GM12878 (cell line): ENCODE data around the gene APOLD1. TPM values are rescaled to one million over a fixed set of nuclear protein-coding genes. Genes with fewer than 3 reads are reported as not detected.

Experiments used
- ATAC-seq: fragments of 200-7000 bp; cut with Tn5 transposase; 3 replicates; pipeline ENCODE4 v1.9.1; 2020; ENCODE audit warnings: mild to moderate bottlenecking, moderate library complexity
- BruUV-seq: library from RNA; stranded (reverse); fragments of 400-500 nt; replicated peaks from 2 replicates; lab custom pipeline; 2021; lab: Mats Ljungman, UMichigan
- CTCF ChIA-PET: fragments of 300-600 bp; sonication (Branson Sonifier 250); formaldehyde crosslinking; extraction: SDS; loops from one replicate; lab custom pipeline; 2021; ENCODE audit warnings: inconsistent platforms; lab: Yijun Ruan, JAX
- POLR2A ChIA-PET: fragments of 350-600 bp; formaldehyde crosslinking; extraction: SDS; loops from one replicate; lab custom pipeline; 2021; ENCODE audit warnings: inconsistent platforms; lab: Charles Lee
- RAD21 ChIA-PET: fragments of 300-600 bp; sonication (Branson Sonifier 250); formaldehyde crosslinking; loops from one replicate; lab custom pipeline; 2023; ENCODE audit warnings: antibody characterized with exemption; ENCODE audit not compliant: unreplicated experiment; lab: Charles Lee
- SMC1A ChIA-PET: fragments of 300-600 bp; sonication (Branson Sonifier 250); formaldehyde crosslinking; loops from one replicate; lab custom pipeline; 2023; ENCODE audit not compliant: unreplicated experiment, uncharacterized antibody; lab: Charles Lee
- DNase-seq: peaks from one replicate; pipeline ENCODE4 v3.0.0-alpha.2; 2011; ENCODE audit warnings: low read depth, low spot score
- FAIRE-seq: peaks from 3 replicates; lab custom pipeline; 2011; peaks lifted over from hg19 to GRCh38; lab: Jason Lieb, UNC
- H2AFZ ChIP-seq: 2 replicates; pipeline ENCODE4 v1.6.0; 2011; ENCODE audit warnings: low read depth, low read length, control low read depth; ENCODE audit not compliant: control insufficient read depth
- H3K27ac ChIP-seq: 2 replicates; pipeline ENCODE4 v1.5.1; 2011; ENCODE audit warnings: control low read depth; ENCODE audit not compliant: control insufficient read depth, insufficient read depth
- H3K27me3 ChIP-seq, 2 experiments: replicated peaks in 1 of 2; 2 replicates each; pipeline versions ENCODE4 v1.6.0 to v1.6.1; 2011; ENCODE audit warnings: low read length in 1 of 2; ENCODE audit not compliant: control insufficient read depth in 2 of 2, insufficient read depth in 2 of 2
- H3K36me3 ChIP-seq, 2 experiments: 2 replicates each; pipeline ENCODE4 v1.5.1; 2011; ENCODE audit warnings: low read length in 1 of 2; ENCODE audit not compliant: control insufficient read depth in 2 of 2, insufficient read depth in 2 of 2
- H3K4me1 ChIP-seq: 2 replicates; pipeline ENCODE4 v1.6.1; 2011; ENCODE audit warnings: mild to moderate bottlenecking, low read length, moderate library complexity, mixed read lengths; ENCODE audit not compliant: control insufficient read depth, insufficient read depth
- H3K4me2 ChIP-seq: 2 replicates; pipeline ENCODE4 v1.6.0; 2011; ENCODE audit warnings: control low read depth; ENCODE audit not compliant: control insufficient read depth, insufficient read depth
- H3K4me3 ChIP-seq: fragments of 200-600 bp; sonication (generic); 2 replicates; pipeline ENCODE4 v1.5.1; 2016
- H3K79me2 ChIP-seq: 2 replicates; pipeline ENCODE4 v1.6.0; 2011; ENCODE audit warnings: low read length; ENCODE audit not compliant: control insufficient read depth, insufficient read depth
- H3K9ac ChIP-seq: 2 replicates; pipeline ENCODE4 v1.8.0; 2011; ENCODE audit warnings: low read length, control low read depth, mixed read lengths; ENCODE audit not compliant: control insufficient read depth, insufficient read depth
- H3K9me3 ChIP-seq: replicated peaks from 3 replicates; pipeline ENCODE4 v1.5.1; 2011; ENCODE audit warnings: mild to moderate bottlenecking, low read length; ENCODE audit not compliant: control insufficient read depth, insufficient read depth
- H4K20me1 ChIP-seq: 2 replicates; pipeline ENCODE4 v1.6.0; 2011; ENCODE audit not compliant: control insufficient read depth, insufficient read depth
- EGR1 ChIP-seq, 2 experiments: IDR thresholded peaks; 1 replicate in 1 of 2; 2 replicates in 1 of 2; pipeline ENCODE4 v1.6.1; 2011 to 2012; ENCODE audit warnings: low read depth in 2 of 2, low read length in 2 of 2, borderline replicate concordance in 1 of 2, mild to moderate bottlenecking in 1 of 2, moderate library complexity in 1 of 2
- JUNB ChIP-seq: IDR thresholded peaks from 2 replicates; pipeline ENCODE4 v1.6.1; 2016; ENCODE audit warnings: antibody characterized with exemption, mild to moderate bottlenecking
- KDM1A ChIP-seq: fragments of 200-600 bp; sonication (generic); IDR thresholded peaks from 2 replicates; pipeline ENCODE4 v1.6.1; 2016; ENCODE audit warnings: borderline replicate concordance
- MYB ChIP-seq: fragments of 150-350 bp; IDR thresholded peaks from 2 replicates; pipeline ENCODE4 v1.6.1; 2014; ENCODE audit warnings: mild to moderate bottlenecking, low read depth, low read length, borderline replicate concordance
- PAX5 ChIP-seq: IDR thresholded peaks from 2 replicates; pipeline ENCODE4 v1.6.1; 2011; ENCODE audit warnings: low read depth, low read length, borderline replicate concordance
- POLR2AphosphoS5 ChIP-seq: IDR thresholded peaks from 2 replicates; pipeline ENCODE4 v1.6.1; 2011; ENCODE audit warnings: mild to moderate bottlenecking, low read length, inconsistent platforms
- RAD21 ChIP-seq: IDR thresholded peaks from 2 replicates; pipeline ENCODE4 v1.6.1; 2011; ENCODE audit warnings: mild to moderate bottlenecking, low read depth, low read length, moderate library complexity; ENCODE audit not compliant: insufficient read depth
- RAD51 ChIP-seq: fragments of 450-650 bp; IDR thresholded peaks from 2 replicates; pipeline ENCODE4 v1.6.1; 2016; ENCODE audit warnings: moderate library complexity, mild to moderate bottlenecking, inconsistent platforms
- SIX5 ChIP-seq: IDR thresholded peaks from 2 replicates; pipeline ENCODE4 v1.6.1; 2011; ENCODE audit warnings: mild to moderate bottlenecking, low read depth, low read length, moderate library complexity; ENCODE audit not compliant: severe bottlenecking
- SMAD1 ChIP-seq: fragments of 450-650 bp; IDR thresholded peaks from 2 replicates; pipeline ENCODE4 v1.6.1; 2018; ENCODE audit warnings: mild to moderate bottlenecking, low read depth; ENCODE audit not compliant: partially characterized antibody
- STAT3 ChIP-seq: IDR thresholded peaks from 2 replicates; pipeline ENCODE4 v1.6.1; 2011; ENCODE audit warnings: low read depth, low read length, improper control_type of control experiment
- YBX1 ChIP-seq: fragments of 450-650 bp; IDR thresholded peaks from 2 replicates; pipeline ENCODE4 v1.6.1; 2016; ENCODE audit warnings: antibody characterized with exemption
- ZNF384 ChIP-seq: IDR thresholded peaks from 2 replicates; pipeline ENCODE4 v1.6.1; 2012; ENCODE audit warnings: low read depth, mild to moderate bottlenecking, low read length, improper control_type of control experiment, borderline replicate concordance
- WGBS: methylation state at CpG from one replicate; pipeline ENCODE4 v1.1.6; 2016; ENCODE audit warnings: low lambda C conversion rate; ENCODE audit not compliant: insufficient replicate concordance, insufficient coverage; ENCODE audit errors: missing lambda C conversion rate; 5-methylcytosine and 5-hydroxymethylcytosine counted together
- in situ Hi-C: fragments of 300-500 bp; cut with MboI; formaldehyde crosslinking; loops from 9 replicates; pipeline ENCODE4 v1.14.3; 2018; ENCODE audit warnings: mixed read lengths
- intact Hi-C: fragments of 100-400 bp; cut with micrococcal nuclease; formaldehyde crosslinking; loops from one replicate; pipeline ENCODE4 v1.14.2; 2022; ENCODE audit not compliant: unreplicated experiment
- polyA plus RNA-seq, 11 experiments: library from polyadenylated mRNA; depleted of rRNA in 4 of 11; unstranded in 6 of 11; stranded (reverse) in 5 of 11; fragments of >200 nt; fragmentation: Nextera tagmentation in 4 of 11; fragmentation: Illumina TruSeq in 1 of 11; extraction: Ambion mirVana in 4 of 11; extraction: Trizol in 1 of 11; gene quantifications; 1 replicate in 1 of 11; 2 replicates in 10 of 11; pipeline versions ENCODE4 v1.2.1 to v1.2.3, GENCODE V29; 2011 to 2016; ENCODE audit warnings: inconsistent platforms in 2 of 11, missing spikeins in 2 of 11, low read depth in 1 of 11
- total RNA-seq, 4 experiments: library from RNA; depleted of rRNA in 3 of 4; stranded (reverse); fragments of >200 nt in 3 of 4; fragmentation: Illumina TruSeq in 1 of 4; extraction: Trizol in 1 of 4; gene quantifications; 2 replicates each; pipeline versions ENCODE4 v1.2.1 to v1.2.3, GENCODE V29; 2013 to 2021
- TF ChIP-seq, protein P1 (sequence below): fragments of 450-650 bp; IDR thresholded peaks from 2 replicates; pipeline ENCODE4 v1.6.1; 2018; ENCODE audit warnings: mild to moderate bottlenecking, low read depth, moderate library complexity; ENCODE audit not compliant: partially characterized antibody

The APOLD1 gene
- total and polyA plus RNA-seq, 10 of the 15 experiments (the other 5 are each of a cell fraction or from before 2014, with no cell fraction given) = 1.1 to 8.9 (median 4.2) TPM

DNA sequence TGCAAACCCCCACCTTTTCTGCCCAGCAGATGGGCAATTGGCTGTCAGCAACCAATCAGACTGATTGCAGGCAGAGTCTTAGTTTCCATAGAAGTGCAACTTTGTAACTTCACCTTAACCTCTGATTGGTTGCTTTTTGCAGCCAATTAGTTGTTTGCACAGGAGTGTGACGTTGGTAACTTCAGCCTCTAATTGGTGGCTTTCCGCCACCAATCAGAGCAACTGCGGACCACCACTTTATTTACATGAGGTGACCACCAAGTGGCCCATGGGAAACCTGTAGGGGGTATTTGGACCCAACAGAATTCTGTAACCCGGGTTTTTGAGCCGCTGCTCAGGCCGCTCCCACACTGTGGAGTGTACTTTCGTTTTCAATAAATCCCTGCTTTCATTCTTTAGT is 36.0 kb upstream of the APOLD1 start:
- in situ Hi-C loops = no loop called here
- no TSS peak for BruUV-seq
- FAIRE-seq = no peak

More for the DNA sequence above, 36.0 kb upstream of the APOLD1 start:
- Histone ChIP-seq H3K79me2 (no peaks in the 10 kb centered on the region), H3K9ac (no peak overlapping the region), H3K27ac (no peak overlapping the region), H3K4me2 (no peak overlapping the region), H4K20me1 (no peaks in the 10 kb centered on the region), H3K9me3 (no peaks in the 10 kb centered on the region), H3K36me3 (peaks cover 0 to 5% of the 10 kb centered on the region in 2 experiments; a peak in 2 of 4 replicates), H2AFZ (no peak overlapping the region), H3K27me3 (no peaks in the 10 kb centered on the region), H3K4me3 (no peak overlapping the region), H3K4me1 (no peaks in the 10 kb centered on the region; the same call in 1 of the 2 replicates)
- no peak for TF ChIP-seq YBX1
- TF ChIP-seq EGR1 (IDR thresholded peaks at IDR 0.05; ENCODE audit: borderline replicate concordance in 1 of 2, low read depth in 2 of 2, low read length in 2 of 2) = no peak
- TF ChIP-seq RAD21 = no peak
- TF ChIP-seq RAD51 = no peak
- no peak for TF ChIP-seq POLR2AphosphoS5
- TF ChIP-seq SMAD1 = no peak
- no peak for TF ChIP-seq JUNB
- no peak for TF ChIP-seq STAT3
- TF ChIP-seq, protein P1, sequence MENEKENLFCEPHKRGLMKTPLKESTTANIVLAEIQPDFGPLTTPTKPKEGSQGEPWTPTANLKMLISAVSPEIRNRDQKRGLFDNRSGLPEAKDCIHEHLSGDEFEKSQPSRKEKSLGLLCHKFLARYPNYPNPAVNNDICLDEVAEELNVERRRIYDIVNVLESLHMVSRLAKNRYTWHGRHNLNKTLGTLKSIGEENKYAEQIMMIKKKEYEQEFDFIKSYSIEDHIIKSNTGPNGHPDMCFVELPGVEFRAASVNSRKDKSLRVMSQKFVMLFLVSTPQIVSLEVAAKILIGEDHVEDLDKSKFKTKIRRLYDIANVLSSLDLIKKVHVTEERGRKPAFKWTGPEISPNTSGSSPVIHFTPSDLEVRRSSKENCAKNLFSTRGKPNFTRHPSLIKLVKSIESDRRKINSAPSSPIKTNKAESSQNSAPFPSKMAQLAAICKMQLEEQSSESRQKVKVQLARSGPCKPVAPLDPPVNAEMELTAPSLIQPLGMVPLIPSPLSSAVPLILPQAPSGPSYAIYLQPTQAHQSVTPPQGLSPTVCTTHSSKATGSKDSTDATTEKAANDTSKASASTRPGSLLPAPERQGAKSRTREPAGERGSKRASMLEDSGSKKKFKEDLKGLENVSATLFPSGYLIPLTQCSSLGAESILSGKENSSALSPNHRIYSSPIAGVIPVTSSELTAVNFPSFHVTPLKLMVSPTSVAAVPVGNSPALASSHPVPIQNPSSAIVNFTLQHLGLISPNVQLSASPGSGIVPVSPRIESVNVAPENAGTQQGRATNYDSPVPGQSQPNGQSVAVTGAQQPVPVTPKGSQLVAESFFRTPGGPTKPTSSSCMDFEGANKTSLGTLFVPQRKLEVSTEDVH = no peak
- TF ChIP-seq KDM1A = no peak
- no peak for TF ChIP-seq PAX5
- TF ChIP-seq ZNF384 = no peak
- TF ChIP-seq SIX5 = no peak
- TF ChIP-seq MYB = no peak
- ChIA-PET SMC1A (no interaction called here), CTCF (no interaction called here), POLR2A (no interaction called here), RAD21 (interaction anchor here (2.6 kb wide), 1 partner anchor 12 kb away, joined by 6 read pairs; no protein-coding TSS in a partner anchor)
- ATAC-seq (no peak), DNase-seq (no peak)
- WGBS = 88% methylated on average over 7 of the region's 7 CpGs
- intact Hi-C loops = no loop called here
